ENCODE measurements around the gene SLC9B2. TPM values are rescaled to one million over a fixed set of nuclear protein-coding genes. Genes with fewer than 3 reads are reported as not detected.

SLC9B2 gene
- total RNA-seq, 1 experiment from 2014 or later: 4.6 TPM

DNA sequence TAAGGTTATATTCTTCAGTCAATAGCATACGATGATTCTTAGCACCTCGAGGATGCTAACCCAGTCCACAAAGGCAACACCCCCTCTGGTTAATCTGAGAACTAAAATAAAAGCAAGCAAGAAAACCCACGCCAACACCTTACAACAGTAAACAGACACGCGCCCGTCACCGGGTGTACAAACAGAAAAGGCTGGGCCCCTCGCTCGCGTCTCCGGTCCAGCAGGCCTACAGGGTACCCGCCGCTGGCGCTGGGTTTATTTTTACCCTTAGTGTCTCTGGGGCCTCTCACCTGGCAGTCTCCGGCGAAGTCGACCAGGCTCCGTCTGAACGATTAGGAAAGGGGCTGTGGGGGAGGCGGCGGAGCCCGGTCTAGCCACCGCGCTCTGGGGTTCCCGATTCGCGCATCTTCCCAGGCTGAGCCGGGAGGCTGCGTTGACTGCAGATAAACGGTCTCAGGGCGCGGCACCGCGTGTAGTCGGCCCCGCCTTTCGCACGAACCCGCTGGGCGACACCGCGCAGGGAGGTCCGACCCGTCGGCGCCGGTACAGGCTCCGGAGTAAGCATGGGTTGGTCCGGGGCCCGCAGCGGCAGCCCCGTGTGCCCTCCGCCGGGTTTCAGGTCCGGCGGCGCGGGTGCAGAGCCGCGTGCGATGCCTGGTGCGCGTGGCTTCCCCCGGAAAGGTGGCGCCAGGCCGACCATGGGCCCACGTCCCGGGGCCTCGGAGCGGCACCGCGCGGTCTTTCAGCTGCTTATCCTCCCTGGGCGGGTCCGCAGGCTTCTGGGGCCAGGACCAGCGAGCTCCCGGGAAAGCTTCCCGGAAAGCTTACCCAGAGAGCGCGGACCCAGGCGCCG is 441 bp downstream of the SLC9B2 start (continued):
- TF ChIP-seq, protein P1, sequence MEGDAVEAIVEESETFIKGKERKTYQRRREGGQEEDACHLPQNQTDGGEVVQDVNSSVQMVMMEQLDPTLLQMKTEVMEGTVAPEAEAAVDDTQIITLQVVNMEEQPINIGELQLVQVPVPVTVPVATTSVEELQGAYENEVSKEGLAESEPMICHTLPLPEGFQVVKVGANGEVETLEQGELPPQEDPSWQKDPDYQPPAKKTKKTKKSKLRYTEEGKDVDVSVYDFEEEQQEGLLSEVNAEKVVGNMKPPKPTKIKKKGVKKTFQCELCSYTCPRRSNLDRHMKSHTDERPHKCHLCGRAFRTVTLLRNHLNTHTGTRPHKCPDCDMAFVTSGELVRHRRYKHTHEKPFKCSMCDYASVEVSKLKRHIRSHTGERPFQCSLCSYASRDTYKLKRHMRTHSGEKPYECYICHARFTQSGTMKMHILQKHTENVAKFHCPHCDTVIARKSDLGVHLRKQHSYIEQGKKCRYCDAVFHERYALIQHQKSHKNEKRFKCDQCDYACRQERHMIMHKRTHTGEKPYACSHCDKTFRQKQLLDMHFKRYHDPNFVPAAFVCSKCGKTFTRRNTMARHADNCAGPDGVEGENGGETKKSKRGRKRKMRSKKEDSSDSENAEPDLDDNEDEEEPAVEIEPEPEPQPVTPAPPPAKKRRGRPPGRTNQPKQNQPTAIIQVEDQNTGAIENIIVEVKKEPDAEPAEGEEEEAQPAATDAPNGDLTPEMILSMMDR (IDR thresholded peaks at IDR 0.05): no peak
- TF ChIP-seq GABPB1 (CRISPR knock-in tag; IDR thresholded peaks at IDR 0.05): peak; percentile 29
- TF ChIP-seq ZBTB21 (CRISPR knock-in tag; IDR thresholded peaks at IDR 0.05; ENCODE audit: borderline replicate concordance): 0 out of 2 replicates have a peak, but pooled peaks have one; percentile 61
- TF ChIP-seq, protein P2, sequence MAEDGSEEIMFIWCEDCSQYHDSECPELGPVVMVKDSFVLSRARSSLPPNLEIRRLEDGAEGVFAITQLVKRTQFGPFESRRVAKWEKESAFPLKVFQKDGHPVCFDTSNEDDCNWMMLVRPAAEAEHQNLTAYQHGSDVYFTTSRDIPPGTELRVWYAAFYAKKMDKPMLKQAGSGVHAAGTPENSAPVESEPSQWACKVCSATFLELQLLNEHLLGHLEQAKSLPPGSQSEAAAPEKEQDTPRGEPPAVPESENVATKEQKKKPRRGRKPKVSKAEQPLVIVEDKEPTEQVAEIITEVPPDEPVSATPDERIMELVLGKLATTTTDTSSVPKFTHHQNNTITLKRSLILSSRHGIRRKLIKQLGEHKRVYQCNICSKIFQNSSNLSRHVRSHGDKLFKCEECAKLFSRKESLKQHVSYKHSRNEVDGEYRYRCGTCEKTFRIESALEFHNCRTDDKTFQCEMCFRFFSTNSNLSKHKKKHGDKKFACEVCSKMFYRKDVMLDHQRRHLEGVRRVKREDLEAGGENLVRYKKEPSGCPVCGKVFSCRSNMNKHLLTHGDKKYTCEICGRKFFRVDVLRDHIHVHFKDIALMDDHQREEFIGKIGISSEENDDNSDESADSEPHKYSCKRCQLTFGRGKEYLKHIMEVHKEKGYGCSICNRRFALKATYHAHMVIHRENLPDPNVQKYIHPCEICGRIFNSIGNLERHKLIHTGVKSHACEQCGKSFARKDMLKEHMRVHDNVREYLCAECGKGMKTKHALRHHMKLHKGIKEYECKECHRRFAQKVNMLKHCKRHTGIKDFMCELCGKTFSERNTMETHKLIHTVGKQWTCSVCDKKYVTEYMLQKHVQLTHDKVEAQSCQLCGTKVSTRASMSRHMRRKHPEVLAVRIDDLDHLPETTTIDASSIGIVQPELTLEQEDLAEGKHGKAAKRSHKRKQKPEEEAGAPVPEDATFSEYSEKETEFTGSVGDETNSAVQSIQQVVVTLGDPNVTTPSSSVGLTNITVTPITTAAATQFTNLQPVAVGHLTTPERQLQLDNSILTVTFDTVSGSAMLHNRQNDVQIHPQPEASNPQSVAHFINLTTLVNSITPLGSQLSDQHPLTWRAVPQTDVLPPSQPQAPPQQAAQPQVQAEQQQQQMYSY (CRISPR knock-in tag; IDR thresholded peaks at IDR 0.05): no peak
- TF ChIP-seq FOXP1 (CRISPR knock-in tag; IDR thresholded peaks at IDR 0.05; ENCODE audit: borderline replicate concordance): peak; percentile 87
- TF ChIP-seq ELF4 (CRISPR knock-in tag; IDR thresholded peaks at IDR 0.05; ENCODE audit: low read depth): peak; percentile 90; the same call in 1 of the 2 replicates
- TF ChIP-seq, protein P3, sequence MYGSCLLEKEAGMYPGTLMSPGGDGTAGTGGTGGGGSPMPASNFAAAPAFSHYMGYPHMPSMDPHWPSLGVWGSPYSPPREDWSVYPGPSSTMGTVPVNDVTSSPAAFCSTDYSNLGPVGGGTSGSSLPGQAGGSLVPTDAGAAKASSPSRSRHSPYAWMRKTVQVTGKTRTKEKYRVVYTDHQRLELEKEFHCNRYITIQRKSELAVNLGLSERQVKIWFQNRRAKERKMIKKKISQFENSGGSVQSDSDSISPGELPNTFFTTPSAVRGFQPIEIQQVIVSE (CRISPR knock-in tag; IDR thresholded peaks at IDR 0.05; ENCODE audit: borderline replicate concordance): no peak
- TF ChIP-seq, protein P4, sequence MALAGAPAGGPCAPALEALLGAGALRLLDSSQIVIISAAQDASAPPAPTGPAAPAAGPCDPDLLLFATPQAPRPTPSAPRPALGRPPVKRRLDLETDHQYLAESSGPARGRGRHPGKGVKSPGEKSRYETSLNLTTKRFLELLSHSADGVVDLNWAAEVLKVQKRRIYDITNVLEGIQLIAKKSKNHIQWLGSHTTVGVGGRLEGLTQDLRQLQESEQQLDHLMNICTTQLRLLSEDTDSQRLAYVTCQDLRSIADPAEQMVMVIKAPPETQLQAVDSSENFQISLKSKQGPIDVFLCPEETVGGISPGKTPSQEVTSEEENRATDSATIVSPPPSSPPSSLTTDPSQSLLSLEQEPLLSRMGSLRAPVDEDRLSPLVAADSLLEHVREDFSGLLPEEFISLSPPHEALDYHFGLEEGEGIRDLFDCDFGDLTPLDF (CRISPR knock-in tag; IDR thresholded peaks at IDR 0.05): peak; percentile 81; the same call in 1 of the 2 replicates
- TF ChIP-seq JUN (CRISPR knock-in tag; IDR thresholded peaks at IDR 0.05): no peak
- TF ChIP-seq SOX15 (CRISPR knock-in tag; IDR thresholded peaks at IDR 0.05): no peak
- TF ChIP-seq MYBL2 (CRISPR knock-in tag; IDR thresholded peaks at IDR 0.05): peak; percentile 82; the same call in 1 of the 2 replicates
- no peak for TF ChIP-seq ATF1 (CRISPR knock-in tag; IDR thresholded peaks at IDR 0.05)
- TF ChIP-seq, protein P5, sequence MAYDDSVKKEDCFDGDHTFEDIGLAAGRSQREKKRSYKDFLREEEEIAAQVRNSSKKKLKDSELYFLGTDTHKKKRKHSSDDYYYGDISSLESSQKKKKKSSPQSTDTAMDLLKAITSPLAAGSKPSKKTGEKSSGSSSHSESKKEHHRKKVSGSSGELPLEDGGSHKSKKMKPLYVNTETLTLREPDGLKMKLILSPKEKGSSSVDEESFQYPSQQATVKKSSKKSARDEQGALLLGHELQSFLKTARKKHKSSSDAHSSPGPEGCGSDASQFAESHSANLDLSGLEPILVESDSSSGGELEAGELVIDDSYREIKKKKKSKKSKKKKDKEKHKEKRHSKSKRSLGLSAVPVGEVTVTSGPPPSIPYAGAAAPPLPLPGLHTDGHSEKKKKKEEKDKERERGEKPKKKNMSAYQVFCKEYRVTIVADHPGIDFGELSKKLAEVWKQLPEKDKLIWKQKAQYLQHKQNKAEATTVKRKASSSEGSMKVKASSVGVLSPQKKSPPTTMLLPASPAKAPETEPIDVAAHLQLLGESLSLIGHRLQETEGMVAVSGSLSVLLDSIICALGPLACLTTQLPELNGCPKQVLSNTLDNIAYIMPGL (CRISPR knock-in tag; IDR thresholded peaks at IDR 0.05): peak; percentile 96
- TF ChIP-seq, protein P6, sequence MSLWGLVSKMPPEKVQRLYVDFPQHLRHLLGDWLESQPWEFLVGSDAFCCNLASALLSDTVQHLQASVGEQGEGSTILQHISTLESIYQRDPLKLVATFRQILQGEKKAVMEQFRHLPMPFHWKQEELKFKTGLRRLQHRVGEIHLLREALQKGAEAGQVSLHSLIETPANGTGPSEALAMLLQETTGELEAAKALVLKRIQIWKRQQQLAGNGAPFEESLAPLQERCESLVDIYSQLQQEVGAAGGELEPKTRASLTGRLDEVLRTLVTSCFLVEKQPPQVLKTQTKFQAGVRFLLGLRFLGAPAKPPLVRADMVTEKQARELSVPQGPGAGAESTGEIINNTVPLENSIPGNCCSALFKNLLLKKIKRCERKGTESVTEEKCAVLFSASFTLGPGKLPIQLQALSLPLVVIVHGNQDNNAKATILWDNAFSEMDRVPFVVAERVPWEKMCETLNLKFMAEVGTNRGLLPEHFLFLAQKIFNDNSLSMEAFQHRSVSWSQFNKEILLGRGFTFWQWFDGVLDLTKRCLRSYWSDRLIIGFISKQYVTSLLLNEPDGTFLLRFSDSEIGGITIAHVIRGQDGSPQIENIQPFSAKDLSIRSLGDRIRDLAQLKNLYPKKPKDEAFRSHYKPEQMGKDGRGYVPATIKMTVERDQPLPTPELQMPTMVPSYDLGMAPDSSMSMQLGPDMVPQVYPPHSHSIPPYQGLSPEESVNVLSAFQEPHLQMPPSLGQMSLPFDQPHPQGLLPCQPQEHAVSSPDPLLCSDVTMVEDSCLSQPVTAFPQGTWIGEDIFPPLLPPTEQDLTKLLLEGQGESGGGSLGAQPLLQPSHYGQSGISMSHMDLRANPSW (CRISPR knock-in tag; conservative IDR thresholded peaks at IDR 0.05; ENCODE audit: low read depth): no peak
- peak; percentile 44; the same call in 1 of the 2 replicates for TF ChIP-seq TEAD1 (CRISPR knock-in tag; IDR thresholded peaks at IDR 0.05)
- TF ChIP-seq, protein P7, sequence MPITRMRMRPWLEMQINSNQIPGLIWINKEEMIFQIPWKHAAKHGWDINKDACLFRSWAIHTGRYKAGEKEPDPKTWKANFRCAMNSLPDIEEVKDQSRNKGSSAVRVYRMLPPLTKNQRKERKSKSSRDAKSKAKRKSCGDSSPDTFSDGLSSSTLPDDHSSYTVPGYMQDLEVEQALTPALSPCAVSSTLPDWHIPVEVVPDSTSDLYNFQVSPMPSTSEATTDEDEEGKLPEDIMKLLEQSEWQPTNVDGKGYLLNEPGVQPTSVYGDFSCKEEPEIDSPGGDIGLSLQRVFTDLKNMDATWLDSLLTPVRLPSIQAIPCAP (CRISPR knock-in tag; IDR thresholded peaks at IDR 0.05): no peak
- no peak for TF ChIP-seq ZNF232 (CRISPR knock-in tag; IDR thresholded peaks at IDR 0.05)
- TF ChIP-seq, protein P8, sequence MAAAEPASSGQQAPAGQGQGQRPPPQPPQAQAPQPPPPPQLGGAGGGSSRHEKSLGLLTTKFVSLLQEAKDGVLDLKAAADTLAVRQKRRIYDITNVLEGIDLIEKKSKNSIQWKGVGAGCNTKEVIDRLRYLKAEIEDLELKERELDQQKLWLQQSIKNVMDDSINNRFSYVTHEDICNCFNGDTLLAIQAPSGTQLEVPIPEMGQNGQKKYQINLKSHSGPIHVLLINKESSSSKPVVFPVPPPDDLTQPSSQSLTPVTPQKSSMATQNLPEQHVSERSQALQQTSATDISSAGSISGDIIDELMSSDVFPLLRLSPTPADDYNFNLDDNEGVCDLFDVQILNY (CRISPR knock-in tag; IDR thresholded peaks at IDR 0.05): 0 out of 2 replicates have a peak, but pooled peaks have one; percentile 33
- TF ChIP-seq, protein P9, sequence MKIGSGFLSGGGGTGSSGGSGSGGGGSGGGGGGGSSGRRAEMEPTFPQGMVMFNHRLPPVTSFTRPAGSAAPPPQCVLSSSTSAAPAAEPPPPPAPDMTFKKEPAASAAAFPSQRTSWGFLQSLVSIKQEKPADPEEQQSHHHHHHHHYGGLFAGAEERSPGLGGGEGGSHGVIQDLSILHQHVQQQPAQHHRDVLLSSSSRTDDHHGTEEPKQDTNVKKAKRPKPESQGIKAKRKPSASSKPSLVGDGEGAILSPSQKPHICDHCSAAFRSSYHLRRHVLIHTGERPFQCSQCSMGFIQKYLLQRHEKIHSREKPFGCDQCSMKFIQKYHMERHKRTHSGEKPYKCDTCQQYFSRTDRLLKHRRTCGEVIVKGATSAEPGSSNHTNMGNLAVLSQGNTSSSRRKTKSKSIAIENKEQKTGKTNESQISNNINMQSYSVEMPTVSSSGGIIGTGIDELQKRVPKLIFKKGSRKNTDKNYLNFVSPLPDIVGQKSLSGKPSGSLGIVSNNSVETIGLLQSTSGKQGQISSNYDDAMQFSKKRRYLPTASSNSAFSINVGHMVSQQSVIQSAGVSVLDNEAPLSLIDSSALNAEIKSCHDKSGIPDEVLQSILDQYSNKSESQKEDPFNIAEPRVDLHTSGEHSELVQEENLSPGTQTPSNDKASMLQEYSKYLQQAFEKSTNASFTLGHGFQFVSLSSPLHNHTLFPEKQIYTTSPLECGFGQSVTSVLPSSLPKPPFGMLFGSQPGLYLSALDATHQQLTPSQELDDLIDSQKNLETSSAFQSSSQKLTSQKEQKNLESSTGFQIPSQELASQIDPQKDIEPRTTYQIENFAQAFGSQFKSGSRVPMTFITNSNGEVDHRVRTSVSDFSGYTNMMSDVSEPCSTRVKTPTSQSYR (CRISPR knock-in tag; IDR thresholded peaks at IDR 0.05): 0 out of 2 replicates have a peak, but pooled peaks have one; percentile 61

Data from WTC11 (cell line).